Measurements from ENCODE around the gene ELK3. TPM values are rescaled to one million over a fixed set of nuclear protein-coding genes. Genes with fewer than 3 reads are reported as not detected.
A peak's percentile ranks its signal among the peaks of the same experiment; 100 is the strongest.

Gene ELK3
- polyA plus RNA-seq, 2 of the 4 experiments (the other 2 are of a cell fraction), result 33.1 to 38.6 TPM

DNA sequence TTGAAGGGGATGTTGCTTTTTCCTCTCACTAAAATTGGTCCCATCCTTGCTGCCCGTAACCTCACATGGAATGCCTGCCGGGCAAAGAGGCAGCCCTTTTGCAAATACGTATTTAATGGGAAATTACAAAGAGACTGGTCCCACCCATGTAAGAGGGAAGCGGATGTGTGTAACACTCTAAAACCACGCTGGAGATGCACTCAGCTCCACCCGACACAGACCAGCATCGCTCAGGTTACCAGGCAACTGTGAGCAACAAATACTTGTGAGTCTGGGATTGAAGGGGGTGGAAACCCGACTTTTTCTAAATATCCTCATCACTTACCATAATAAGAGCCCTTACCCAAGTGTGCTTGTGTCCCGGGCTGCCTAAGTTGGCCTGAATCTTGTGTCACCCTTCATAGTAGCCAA lies 47.7 kb downstream of the ELK3 start:
- TF ChIP-seq, protein P1, sequence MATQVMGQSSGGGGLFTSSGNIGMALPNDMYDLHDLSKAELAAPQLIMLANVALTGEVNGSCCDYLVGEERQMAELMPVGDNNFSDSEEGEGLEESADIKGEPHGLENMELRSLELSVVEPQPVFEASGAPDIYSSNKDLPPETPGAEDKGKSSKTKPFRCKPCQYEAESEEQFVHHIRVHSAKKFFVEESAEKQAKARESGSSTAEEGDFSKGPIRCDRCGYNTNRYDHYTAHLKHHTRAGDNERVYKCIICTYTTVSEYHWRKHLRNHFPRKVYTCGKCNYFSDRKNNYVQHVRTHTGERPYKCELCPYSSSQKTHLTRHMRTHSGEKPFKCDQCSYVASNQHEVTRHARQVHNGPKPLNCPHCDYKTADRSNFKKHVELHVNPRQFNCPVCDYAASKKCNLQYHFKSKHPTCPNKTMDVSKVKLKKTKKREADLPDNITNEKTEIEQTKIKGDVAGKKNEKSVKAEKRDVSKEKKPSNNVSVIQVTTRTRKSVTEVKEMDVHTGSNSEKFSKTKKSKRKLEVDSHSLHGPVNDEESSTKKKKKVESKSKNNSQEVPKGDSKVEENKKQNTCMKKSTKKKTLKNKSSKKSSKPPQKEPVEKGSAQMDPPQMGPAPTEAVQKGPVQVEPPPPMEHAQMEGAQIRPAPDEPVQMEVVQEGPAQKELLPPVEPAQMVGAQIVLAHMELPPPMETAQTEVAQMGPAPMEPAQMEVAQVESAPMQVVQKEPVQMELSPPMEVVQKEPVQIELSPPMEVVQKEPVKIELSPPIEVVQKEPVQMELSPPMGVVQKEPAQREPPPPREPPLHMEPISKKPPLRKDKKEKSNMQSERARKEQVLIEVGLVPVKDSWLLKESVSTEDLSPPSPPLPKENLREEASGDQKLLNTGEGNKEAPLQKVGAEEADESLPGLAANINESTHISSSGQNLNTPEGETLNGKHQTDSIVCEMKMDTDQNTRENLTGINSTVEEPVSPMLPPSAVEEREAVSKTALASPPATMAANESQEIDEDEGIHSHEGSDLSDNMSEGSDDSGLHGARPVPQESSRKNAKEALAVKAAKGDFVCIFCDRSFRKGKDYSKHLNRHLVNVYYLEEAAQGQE (IDR thresholded peaks at IDR 0.05), result no peak
- TF ChIP-seq HOXB13 (CRISPR knock-in tag; IDR thresholded peaks at IDR 0.05; ENCODE audit: low read depth), result no peak
- TF ChIP-seq RARB (CRISPR knock-in tag; IDR thresholded peaks at IDR 0.05), result no peak
- no peak for TF ChIP-seq GATA3 (IDR thresholded peaks at IDR 0.05; ENCODE audit: borderline replicate concordance)
- no peak for TF ChIP-seq HDAC2 (IDR thresholded peaks at IDR 0.05)
- TF ChIP-seq ZFP36 (IDR thresholded peaks at IDR 0.05; ENCODE audit: borderline replicate concordance, partially characterized antibody), result no peak
- TF ChIP-seq, protein P2, sequence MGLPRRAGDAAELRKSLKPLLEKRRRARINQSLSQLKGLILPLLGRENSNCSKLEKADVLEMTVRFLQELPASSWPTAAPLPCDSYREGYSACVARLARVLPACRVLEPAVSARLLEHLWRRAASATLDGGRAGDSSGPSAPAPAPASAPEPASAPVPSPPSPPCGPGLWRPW (IDR thresholded peaks at IDR 0.05), result no peak
- TF ChIP-seq NPAS2 (CRISPR knock-in tag; IDR thresholded peaks at IDR 0.05; ENCODE audit: borderline replicate concordance), result no peak
- TF ChIP-seq RNF2 (IDR thresholded peaks at IDR 0.05; ENCODE audit: borderline replicate concordance, low read depth), result no peak
- no peak for TF ChIP-seq ESRRA (IDR thresholded peaks at IDR 0.05; ENCODE audit: borderline replicate concordance, low read length)
- no peak for TF ChIP-seq PHF8 (IDR thresholded peaks at IDR 0.05; ENCODE audit: borderline replicate concordance, low read depth)
- no peak for TF ChIP-seq HOXA7 (CRISPR knock-in tag; IDR thresholded peaks at IDR 0.05)
- TF ChIP-seq FOXS1 (CRISPR knock-in tag; IDR thresholded peaks at IDR 0.05), result no peak
- TF ChIP-seq CBX8 (IDR thresholded peaks at IDR 0.05), result no peak
- H3K4me1 ChIP-seq, result no peaks in the 10 kb centered on the region; the same call in 2 of the 3 replicates
- peak in 1 of 2 experiments; percentile 31; a peak in 3 of 6 replicates for ATAC-seq
- ChIA-PET CTCF (interaction anchor here (0.9 to 1.0 kb wide), 2 partner anchors 27 to 31 kb away, joined by 3 to 4 read pairs; no protein-coding TSS in a partner anchor), POLR2A (no interaction called here)
- no peak for FAIRE-seq
- no peak overlapping the region for H3K4me3 ChIP-seq
- H3K9me3 ChIP-seq, result no peaks in the 10 kb centered on the region
- H3K27ac ChIP-seq, result no peak overlapping the region
- WGBS (ENCODE audit: missing lambda C conversion rate), result 81% methylated on average over 9 of the region's 9 CpGs
- no peak overlapping the region for H3K4me2 ChIP-seq
- DNase-seq (ENCODE audit: low read depth in 1 of 2, low spot score in 1 of 2), result peak in 1 of 2 experiments; percentile 31

DNA sequence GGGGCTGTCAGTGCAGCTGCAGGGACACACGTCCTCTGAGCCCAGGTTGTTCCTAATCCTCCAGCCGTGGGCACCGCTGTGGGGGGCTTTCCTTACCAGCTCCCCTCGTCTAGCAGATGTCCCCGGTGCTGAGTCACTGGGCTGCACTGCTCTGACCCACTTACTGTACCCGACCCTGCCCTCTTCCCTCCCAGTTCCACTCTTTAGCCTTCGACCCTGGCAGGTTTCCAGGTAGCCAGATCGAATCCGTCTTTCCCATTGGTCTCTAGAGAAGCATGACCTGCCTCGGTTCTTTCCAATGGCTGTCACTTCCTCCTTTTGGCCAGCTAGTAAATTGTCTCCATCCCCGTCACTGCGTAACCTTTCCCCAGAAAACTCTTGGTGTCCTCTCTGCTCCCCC lies 48.4 kb downstream of the ELK3 start:
- 82% methylated on average over 12 of the region's 12 CpGs for WGBS (ENCODE audit: missing lambda C conversion rate)
- DNase-seq (ENCODE audit: low read depth in 1 of 2, low spot score in 1 of 2), result no peak
- Histone ChIP-seq H3K4me1 (peaks cover 6% of the 10 kb centered on the region; the same call in 2 of the 3 replicates), H3K9me3 (no peaks in the 10 kb centered on the region), H3K4me3 (no peak overlapping the region), H3K27ac (0 out of 6 replicates have a peak overlapping the region, but pooled peaks of 1 of the 2 experiments have one; percentile 33), H3K4me2 (no peak overlapping the region)
- no peak; a peak in 1 of 6 replicates for ATAC-seq
- ChIA-PET POLR2A (no interaction called here), CTCF (interaction anchor here (0.9 to 1.0 kb wide), 2 partner anchors 27 to 30 kb away, joined by 3 to 4 read pairs; no protein-coding TSS in a partner anchor)
- TF ChIP-seq NPAS2 (CRISPR knock-in tag; IDR thresholded peaks at IDR 0.05; ENCODE audit: borderline replicate concordance), result no peak
- TF ChIP-seq, protein P2 (IDR thresholded peaks at IDR 0.05), result no peak
- FAIRE-seq, result no peak

DNA sequence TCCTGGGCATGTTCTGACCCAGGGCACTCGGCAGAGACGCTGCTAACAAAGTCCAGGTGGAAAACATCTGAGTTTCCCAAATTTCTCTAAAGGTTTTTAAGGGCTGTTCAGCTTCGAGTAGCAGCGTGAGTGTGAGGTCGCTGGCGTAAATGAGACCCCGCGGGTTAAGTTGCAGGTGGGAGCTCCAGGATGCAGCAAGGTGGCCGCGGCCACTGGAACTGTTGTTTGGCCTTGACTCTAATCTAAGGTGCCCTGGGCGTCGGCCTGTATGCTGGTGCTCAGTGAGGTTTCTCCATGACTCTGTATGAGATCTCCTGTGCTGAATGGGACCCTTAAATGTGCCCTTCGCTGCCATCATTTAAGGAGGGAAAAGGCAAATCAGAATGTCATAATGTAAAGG lies 50.7 kb downstream of the ELK3 start:
- ATAC-seq (no peak), FAIRE-seq (no peak), DNase-seq (ENCODE audit: low read depth in 1 of 2, low spot score in 1 of 2) (no peak)
- no peaks in the 10 kb centered on the region for H3K9me3 ChIP-seq
- no peak overlapping the region for H3K4me3 ChIP-seq
- CTCF ChIA-PET, result interaction anchor here (0.7 to 1.4 kb wide), 4 partner anchors 16 to 197 kb away, joined by 3 to 4 read pairs (median 4); no protein-coding TSS in a partner anchor
- POLR2A ChIA-PET, result no interaction called here
- H3K4me2 ChIP-seq, result no peak overlapping the region
- WGBS (ENCODE audit: missing lambda C conversion rate), result 95% methylated on average over 13 of the region's 13 CpGs
- H3K4me1 ChIP-seq, result peaks cover 9% of the 10 kb centered on the region; the same call in 2 of the 3 replicates
- H3K27ac ChIP-seq, result no peak overlapping the region
- TF ChIP-seq RCOR1 (IDR thresholded peaks at IDR 0.05; ENCODE audit: low read depth, low read length), result no peak
- TF ChIP-seq HOXA7 (CRISPR knock-in tag; IDR thresholded peaks at IDR 0.05), result no peak
- TF ChIP-seq KDM5A (IDR thresholded peaks at IDR 0.05), result no peak
- no peak for TF ChIP-seq JUN (IDR thresholded peaks at IDR 0.05)
- TF ChIP-seq, protein P1 (IDR thresholded peaks at IDR 0.05), result no peak
- no peak for TF ChIP-seq MYC (IDR thresholded peaks at IDR 0.05; ENCODE audit: borderline replicate concordance, low read length)
- no peak for TF ChIP-seq POLR2AphosphoS2 (conservative IDR thresholded peaks at IDR 0.05; ENCODE audit: low read length)
- TF ChIP-seq NR3C1 (IDR thresholded peaks at IDR 0.05), result no peak
- TF ChIP-seq, protein P3, sequence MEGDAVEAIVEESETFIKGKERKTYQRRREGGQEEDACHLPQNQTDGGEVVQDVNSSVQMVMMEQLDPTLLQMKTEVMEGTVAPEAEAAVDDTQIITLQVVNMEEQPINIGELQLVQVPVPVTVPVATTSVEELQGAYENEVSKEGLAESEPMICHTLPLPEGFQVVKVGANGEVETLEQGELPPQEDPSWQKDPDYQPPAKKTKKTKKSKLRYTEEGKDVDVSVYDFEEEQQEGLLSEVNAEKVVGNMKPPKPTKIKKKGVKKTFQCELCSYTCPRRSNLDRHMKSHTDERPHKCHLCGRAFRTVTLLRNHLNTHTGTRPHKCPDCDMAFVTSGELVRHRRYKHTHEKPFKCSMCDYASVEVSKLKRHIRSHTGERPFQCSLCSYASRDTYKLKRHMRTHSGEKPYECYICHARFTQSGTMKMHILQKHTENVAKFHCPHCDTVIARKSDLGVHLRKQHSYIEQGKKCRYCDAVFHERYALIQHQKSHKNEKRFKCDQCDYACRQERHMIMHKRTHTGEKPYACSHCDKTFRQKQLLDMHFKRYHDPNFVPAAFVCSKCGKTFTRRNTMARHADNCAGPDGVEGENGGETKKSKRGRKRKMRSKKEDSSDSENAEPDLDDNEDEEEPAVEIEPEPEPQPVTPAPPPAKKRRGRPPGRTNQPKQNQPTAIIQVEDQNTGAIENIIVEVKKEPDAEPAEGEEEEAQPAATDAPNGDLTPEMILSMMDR (IDR thresholded peaks at IDR 0.05), result no peak
- no peak for TF ChIP-seq MAZ (IDR thresholded peaks at IDR 0.05; ENCODE audit: borderline replicate concordance, low read depth, low read length)

All from A549 (cell line).